Measurements from ENCODE around the gene NUP214.

- TF ChIP-seq CTCF (IDR thresholded peaks at IDR 0.05; ENCODE audit: insufficient read depth, low read length): no peak
- no peak for TF ChIP-seq POLR2AphosphoS5 (IDR thresholded peaks at IDR 0.05; ENCODE audit: low read depth)
- no peak for TF ChIP-seq SPI1 (IDR thresholded peaks at IDR 0.05; ENCODE audit: borderline replicate concordance, low read depth)
- TF ChIP-seq REST (IDR thresholded peaks at IDR 0.05; ENCODE audit: insufficient replicate concordance, low read depth): no peak
These were observed 8.1 kb upstream of the NUP214 start for GRCh38 chr9:131117121-131117761.
